COLO668 (cell line): ENCODE data around the gene ACOXL.
A peak's percentile ranks its signal among the peaks of the same experiment; 100 is the strongest.

ENCODE experiments used
- DNase-seq: peaks from one replicate; lab custom pipeline; 2025; ENCODE audit not compliant: unreplicated experiment; lab: John Stamatoyannopoulos, UW

The ACOXL gene

GRCh38 chr2:111148225-111148873, 416.0 kb downstream of the ACOXL start:
- DNase-seq, result no peak

GRCh38 chr2:111148925-111149324, 416.6 kb downstream of the ACOXL start:
- no peak for DNase-seq

- no peak for DNase-seq
These were observed 417.6 kb downstream of the ACOXL start for GRCh38 chr2:111149882-111150455.

GRCh38 chr2:111154758-111155157, 422.4 kb downstream of the ACOXL start:
- no peak for DNase-seq

- DNase-seq, result peak; percentile 16
These were observed 423.2 kb downstream of the ACOXL start for GRCh38 chr2:111155610-111156009.

- DNase-seq, result no peak
These were observed 424.2 kb downstream of the ACOXL start for GRCh38 chr2:111156529-111156928.

- DNase-seq, result peak; percentile 75
These were observed 424.8 kb downstream of the ACOXL start for GRCh38 chr2:111157071-111157661.

GRCh38 chr2:111157798-111158197, 425.4 kb downstream of the ACOXL start:
- DNase-seq, result peak; percentile 38

GRCh38 chr2:111159641-111160040, 427.3 kb downstream of the ACOXL start:
- no peak for DNase-seq

- no peak for DNase-seq
These were observed 428.4 kb downstream of the ACOXL start for GRCh38 chr2:111160758-111161157.

GRCh38 chr2:111161971-111162370, 429.6 kb downstream of the ACOXL start:
- DNase-seq, result no peak

GRCh38 chr2:111162718-111163331, 430.5 kb downstream of the ACOXL start:
- peak; percentile 58 for DNase-seq

- no peak for DNase-seq
These were observed 431.7 kb downstream of the ACOXL start for GRCh38 chr2:111164078-111164477.

GRCh38 chr2:111165084-111165483, 432.7 kb downstream of the ACOXL start:
- DNase-seq, result no peak

- no peak for DNase-seq
These were observed 433.7 kb downstream of the ACOXL start for GRCh38 chr2:111166115-111166514.

GRCh38 chr2:111167076-111167862, 434.9 kb downstream of the ACOXL start:
- no peak for DNase-seq

GRCh38 chr2:111167863-111168162, 435.4 kb downstream of the ACOXL start:
- DNase-seq, result no peak
